Spleen (tissue), 7 donors: Measurements from ENCODE around the gene MYH7B.

Experiments
- POLR2AphosphoS5 ChIP-seq, 3 donors: sonication (generic); formaldehyde crosslinking; IDR thresholded peaks; one replicate each; pipeline ENCODE4 v1.5.1; 2017; ENCODE audit warnings: antibody characterized with exemption in 3 of 3
- TF ChIP-seq, protein P1 (sequence below), 11 experiments: fragments of 200-600 bp in 7 of 11; fragments of 450-650 bp in 4 of 11; sonication (generic) in 4 of 11; IDR thresholded peaks in 8 of 11; conservative IDR thresholded peaks in 3 of 11; 1 replicate in 7 of 11; 2 replicates in 4 of 11; pipeline versions ENCODE4 v1.4.0 to v1.8.0; 2016 to 2021; ENCODE audit warnings: antibody characterized with exemption in 11 of 11, inconsistent platforms in 4 of 11, mild to moderate bottlenecking in 1 of 11
- donor health status: DM: no; HTN: no; CAD: no; lungs with moderate emphysema.
- donor health status: DM: no; HTN: no; CAD: no.
- donor health status: DM: no; HTN: no; CAD: no.

DNA sequence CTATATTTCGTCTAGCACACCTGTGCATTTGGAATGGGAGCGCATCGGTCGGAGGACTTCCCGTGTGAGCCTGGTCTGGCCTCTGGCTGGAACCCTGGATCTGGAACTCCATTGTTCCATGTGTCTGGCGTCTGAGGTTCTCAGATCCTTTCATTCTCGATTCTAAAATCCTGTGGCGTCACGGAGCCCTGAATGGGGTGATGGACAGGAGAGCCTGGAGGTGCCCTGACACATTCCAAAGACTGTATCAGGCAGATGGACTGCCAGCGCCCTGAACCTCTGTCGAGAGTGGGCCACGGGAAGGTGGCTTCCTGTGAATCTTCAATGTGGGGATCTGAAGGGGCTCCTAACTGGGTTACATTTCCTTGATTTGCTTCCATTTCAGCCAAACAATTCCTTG is 20.6 kb downstream of the MYH7B start:
- TF ChIP-seq, protein P1, sequence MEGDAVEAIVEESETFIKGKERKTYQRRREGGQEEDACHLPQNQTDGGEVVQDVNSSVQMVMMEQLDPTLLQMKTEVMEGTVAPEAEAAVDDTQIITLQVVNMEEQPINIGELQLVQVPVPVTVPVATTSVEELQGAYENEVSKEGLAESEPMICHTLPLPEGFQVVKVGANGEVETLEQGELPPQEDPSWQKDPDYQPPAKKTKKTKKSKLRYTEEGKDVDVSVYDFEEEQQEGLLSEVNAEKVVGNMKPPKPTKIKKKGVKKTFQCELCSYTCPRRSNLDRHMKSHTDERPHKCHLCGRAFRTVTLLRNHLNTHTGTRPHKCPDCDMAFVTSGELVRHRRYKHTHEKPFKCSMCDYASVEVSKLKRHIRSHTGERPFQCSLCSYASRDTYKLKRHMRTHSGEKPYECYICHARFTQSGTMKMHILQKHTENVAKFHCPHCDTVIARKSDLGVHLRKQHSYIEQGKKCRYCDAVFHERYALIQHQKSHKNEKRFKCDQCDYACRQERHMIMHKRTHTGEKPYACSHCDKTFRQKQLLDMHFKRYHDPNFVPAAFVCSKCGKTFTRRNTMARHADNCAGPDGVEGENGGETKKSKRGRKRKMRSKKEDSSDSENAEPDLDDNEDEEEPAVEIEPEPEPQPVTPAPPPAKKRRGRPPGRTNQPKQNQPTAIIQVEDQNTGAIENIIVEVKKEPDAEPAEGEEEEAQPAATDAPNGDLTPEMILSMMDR (IDR thresholded peaks at IDR 0.05 in 8 of 11, conservative IDR thresholded peaks at IDR 0.05 in 3 of 11), result no peak
- TF ChIP-seq POLR2AphosphoS5 (IDR thresholded peaks at IDR 0.05), result no peak
